Osteoblast (primary cell): ENCODE results near the gene FBXW4. TPM values are rescaled to one million over a fixed set of nuclear protein-coding genes. Genes with fewer than 3 reads are reported as not detected.

Source experiments
- DNase-seq: peaks from one replicate; pipeline ENCODE4 v3.0.0; 2011; ENCODE audit warnings: low spot score, mixed read lengths; ENCODE audit not compliant: insufficient read length; ENCODE audit errors: missing footprints
- H2AFZ ChIP-seq: 2 replicates; pipeline ENCODE4 v1.6.0; 2011; ENCODE audit warnings: mild to moderate bottlenecking, low read length
- H3K27ac ChIP-seq: 2 replicates; pipeline ENCODE4 v1.5.1; 2011; ENCODE audit warnings: mild to moderate bottlenecking, low read depth, low read length, moderate library complexity
- H3K27me3 ChIP-seq: 2 replicates; pipeline ENCODE4 v1.6.0; 2012; ENCODE audit warnings: mild to moderate bottlenecking, control low read depth, inconsistent platforms, low read length, moderate library complexity; ENCODE audit not compliant: insufficient read depth
- H3K36me3 ChIP-seq: 2 replicates; pipeline ENCODE4 v1.5.1; 2011; ENCODE audit warnings: mild to moderate bottlenecking, low read length, control low read depth, moderate library complexity; ENCODE audit not compliant: insufficient read depth
- H3K4me1 ChIP-seq: 2 replicates; pipeline ENCODE4 v1.5.1; 2011; ENCODE audit warnings: mild to moderate bottlenecking, low read length, control low read depth, moderate library complexity; ENCODE audit not compliant: insufficient read depth
- H3K4me2 ChIP-seq: 2 replicates; pipeline ENCODE4 v1.6.0; 2011; ENCODE audit warnings: mild to moderate bottlenecking, low read length; ENCODE audit not compliant: insufficient read depth
- H3K4me3 ChIP-seq: fragments of 200-600 bp; sonication (generic); 3 replicates; pipeline ENCODE4 v1.5.1; 2012; ENCODE audit warnings: mild to moderate bottlenecking, low read length, inconsistent platforms; ENCODE audit not compliant: insufficient read depth
- H3K79me2 ChIP-seq: 2 replicates; pipeline ENCODE4 v1.6.0; 2012; ENCODE audit warnings: mild to moderate bottlenecking, low read length, control low read depth, inconsistent platforms; ENCODE audit not compliant: insufficient read depth
- H3K9me3 ChIP-seq: 2 replicates; pipeline ENCODE4 v1.5.1; 2011; ENCODE audit warnings: low read depth, low read length, control low read depth
- H4K20me1 ChIP-seq: 2 replicates; pipeline ENCODE4 v1.6.0; 2012; ENCODE audit warnings: mild to moderate bottlenecking, low read length, control low read depth; ENCODE audit not compliant: insufficient read depth
- total RNA-seq: library from RNA; depleted of rRNA; stranded (reverse); fragments of >200 nt; gene quantifications from 2 replicates; pipeline ENCODE4 v1.2.3, GENCODE V29; 2012
- TF ChIP-seq, protein P1 (sequence below): IDR thresholded peaks from 2 replicates; pipeline ENCODE4 v1.5.1; 2011; ENCODE audit warnings: mild to moderate bottlenecking, low read depth, low read length, moderate library complexity; ENCODE audit errors: extremely low read depth

The FBXW4 gene
- total RNA-seq, 1 donor: 40.2 TPM

DNA sequence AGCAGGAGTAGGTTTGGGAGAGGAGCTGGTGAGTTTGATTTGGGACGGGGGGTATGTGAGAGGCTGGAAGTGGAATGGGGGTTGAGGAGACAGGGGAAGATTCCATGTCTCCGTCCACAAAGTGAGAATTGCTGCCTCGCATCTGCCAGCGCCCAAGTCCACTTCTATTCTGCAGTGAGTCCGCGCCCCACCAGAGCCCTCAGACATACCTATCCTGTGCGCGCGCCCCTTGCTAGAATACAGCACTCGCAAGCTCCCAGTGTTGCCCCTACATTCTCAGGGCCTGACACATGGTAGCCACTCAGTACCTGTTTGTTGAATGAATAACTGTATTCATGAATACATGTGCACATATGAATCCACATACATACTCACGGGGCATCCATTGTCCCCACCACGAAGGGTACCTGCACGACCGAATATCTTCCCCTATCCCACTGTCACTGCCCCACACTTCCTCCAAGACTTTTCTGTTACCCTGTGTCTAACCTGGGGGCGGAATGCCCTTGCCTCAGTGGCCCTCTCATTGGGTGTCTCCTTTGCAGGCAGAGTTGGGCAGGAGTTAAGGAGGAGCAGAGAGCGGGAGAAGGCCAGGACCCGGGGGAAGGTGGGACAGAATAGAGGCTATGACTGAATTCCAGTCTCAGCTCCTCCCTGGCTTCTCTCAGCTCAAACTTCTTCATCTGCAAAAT is 126.8 kb downstream of the FBXW4 start:
- peaks cover 2% of the 10 kb centered on the region for H3K9me3 ChIP-seq
- H2AFZ ChIP-seq: no peak overlapping the region
- H3K36me3 ChIP-seq: no peaks in the 10 kb centered on the region
- H4K20me1 ChIP-seq: no peaks in the 10 kb centered on the region
- peaks cover 9% of the 10 kb centered on the region for H3K4me1 ChIP-seq
- H3K4me3 ChIP-seq: no peak overlapping the region
- H3K27ac ChIP-seq: no peak overlapping the region
- H3K27me3 ChIP-seq: peaks cover 51% of the 10 kb centered on the region
- no peak overlapping the region for H3K4me2 ChIP-seq
- no peaks in the 10 kb centered on the region for H3K79me2 ChIP-seq
- TF ChIP-seq, protein P1, sequence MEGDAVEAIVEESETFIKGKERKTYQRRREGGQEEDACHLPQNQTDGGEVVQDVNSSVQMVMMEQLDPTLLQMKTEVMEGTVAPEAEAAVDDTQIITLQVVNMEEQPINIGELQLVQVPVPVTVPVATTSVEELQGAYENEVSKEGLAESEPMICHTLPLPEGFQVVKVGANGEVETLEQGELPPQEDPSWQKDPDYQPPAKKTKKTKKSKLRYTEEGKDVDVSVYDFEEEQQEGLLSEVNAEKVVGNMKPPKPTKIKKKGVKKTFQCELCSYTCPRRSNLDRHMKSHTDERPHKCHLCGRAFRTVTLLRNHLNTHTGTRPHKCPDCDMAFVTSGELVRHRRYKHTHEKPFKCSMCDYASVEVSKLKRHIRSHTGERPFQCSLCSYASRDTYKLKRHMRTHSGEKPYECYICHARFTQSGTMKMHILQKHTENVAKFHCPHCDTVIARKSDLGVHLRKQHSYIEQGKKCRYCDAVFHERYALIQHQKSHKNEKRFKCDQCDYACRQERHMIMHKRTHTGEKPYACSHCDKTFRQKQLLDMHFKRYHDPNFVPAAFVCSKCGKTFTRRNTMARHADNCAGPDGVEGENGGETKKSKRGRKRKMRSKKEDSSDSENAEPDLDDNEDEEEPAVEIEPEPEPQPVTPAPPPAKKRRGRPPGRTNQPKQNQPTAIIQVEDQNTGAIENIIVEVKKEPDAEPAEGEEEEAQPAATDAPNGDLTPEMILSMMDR: no peak
- no peak for DNase-seq

DNA sequence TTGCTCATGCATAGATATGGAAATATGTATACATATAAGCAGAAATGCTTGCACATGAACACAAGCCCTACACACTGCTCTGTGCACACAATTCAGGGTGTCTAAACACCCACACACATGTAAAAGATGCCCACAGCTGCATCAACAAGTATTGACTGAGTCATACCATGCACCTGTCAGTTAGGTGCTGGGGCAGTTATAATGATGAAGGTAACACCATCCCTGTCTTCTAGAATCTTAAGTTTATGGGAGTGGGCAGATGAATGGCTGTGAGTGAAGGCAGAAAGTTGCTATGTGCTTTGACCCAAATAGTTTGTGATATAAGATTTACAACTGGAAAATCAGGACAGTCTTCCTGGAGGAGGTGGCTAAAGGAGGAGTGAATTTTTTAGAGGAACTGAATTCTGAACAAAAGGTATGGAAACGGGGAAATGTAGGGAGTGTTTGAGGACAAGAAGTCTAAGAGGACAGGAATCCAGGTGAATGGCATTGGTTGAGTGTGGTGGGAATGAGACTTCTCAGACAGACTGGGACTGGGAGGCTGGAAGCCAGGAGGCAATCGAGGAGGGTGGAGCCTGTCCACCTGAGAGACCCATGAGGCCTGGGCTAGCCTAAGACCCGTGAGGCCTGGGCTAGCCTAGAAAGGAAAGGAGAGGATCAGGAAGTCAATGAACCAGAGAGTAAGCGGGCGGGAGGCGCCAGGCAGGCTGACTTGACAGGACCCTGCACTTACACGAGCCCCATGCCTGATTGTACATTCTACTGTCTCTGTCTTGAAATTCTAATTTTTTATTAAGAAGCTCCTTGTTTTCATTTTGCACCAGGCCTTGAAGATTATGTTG is 127.6 kb downstream of the FBXW4 start:
- TF ChIP-seq, protein P1: no peak
- Histone ChIP-seq H3K27ac (no peak overlapping the region), H3K4me3 (no peak overlapping the region), H3K9me3 (no peaks in the 10 kb centered on the region), H3K79me2 (no peaks in the 10 kb centered on the region), H3K4me1 (peaks cover 9% of the 10 kb centered on the region), H3K4me2 (no peak overlapping the region), H2AFZ (no peak overlapping the region), H3K36me3 (no peaks in the 10 kb centered on the region), H4K20me1 (no peaks in the 10 kb centered on the region), H3K27me3 (peaks cover 55% of the 10 kb centered on the region)
- DNase-seq: no peak

DNA sequence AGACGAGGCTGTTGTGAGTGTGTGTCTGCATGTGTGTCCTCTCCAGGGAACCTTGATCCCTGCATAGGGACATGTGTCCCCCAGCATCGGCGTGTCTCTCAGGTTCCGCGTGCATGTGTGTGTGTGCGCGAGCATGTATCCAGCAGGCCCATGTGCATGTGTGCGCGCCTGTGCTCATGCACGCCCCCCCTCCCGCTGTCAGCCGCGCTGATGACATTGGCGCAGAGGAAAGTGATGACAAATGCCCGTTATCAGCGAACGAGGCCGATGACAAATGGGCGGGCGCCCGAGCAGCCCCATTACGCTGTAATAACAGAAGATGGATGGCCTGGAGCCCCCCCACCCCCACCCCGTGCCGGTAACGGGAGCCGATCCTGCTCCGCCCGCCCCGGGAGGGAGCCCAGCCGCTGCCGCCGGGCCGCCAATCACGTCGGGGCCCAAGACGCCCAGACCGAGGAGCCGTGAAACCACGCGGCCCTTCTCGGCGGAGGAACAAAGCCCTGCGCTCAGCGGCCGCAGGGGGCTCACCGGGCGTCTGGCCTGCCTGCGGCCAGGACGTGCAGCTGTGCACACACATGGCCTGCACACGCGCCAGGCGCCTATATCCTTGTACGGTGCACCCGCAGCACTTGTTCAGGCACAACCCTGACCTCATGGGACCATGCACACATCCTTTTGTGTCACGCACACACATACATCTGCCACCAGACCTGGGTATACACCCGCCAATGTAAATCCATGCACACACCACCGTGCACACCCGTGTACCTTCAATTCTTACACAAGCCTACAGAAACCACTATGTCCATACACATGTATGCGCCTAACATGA is 128.4 kb downstream of the FBXW4 start:
- peak overlapping the region; percentile 58 for H3K4me2 ChIP-seq
- H3K4me3 ChIP-seq: peak overlapping the region; percentile 22
- H4K20me1 ChIP-seq: no peaks in the 10 kb centered on the region
- H3K79me2 ChIP-seq: no peaks in the 10 kb centered on the region
- no peaks in the 10 kb centered on the region for H3K9me3 ChIP-seq
- peak; percentile 94 for DNase-seq
- H3K27ac ChIP-seq: no peak overlapping the region
- H2AFZ ChIP-seq: no peak overlapping the region
- no peaks in the 10 kb centered on the region for H3K36me3 ChIP-seq
- peaks cover 55% of the 10 kb centered on the region for H3K27me3 ChIP-seq
- H3K4me1 ChIP-seq: peaks cover 9% of the 10 kb centered on the region
- TF ChIP-seq, protein P1: no peak
